ENCODE results near the gene WDFY3.

- no peak for TF ChIP-seq CTCF (conservative IDR thresholded peaks at IDR 0.05; ENCODE audit: low read depth in 2 of 2)
- TF ChIP-seq CREB1 (CRISPR knock-in tag; IDR thresholded peaks at IDR 0.05; ENCODE audit: low read depth) = no peak
Measured at GRCh38 chr4:84792366-84793301, 173.9 kb downstream of the WDFY3 start.
